GM12873 (cell line): Measurements from ENCODE around the gene C1QTNF8.

Experiments used
- CTCF ChIP-seq: IDR thresholded peaks from 2 replicates; pipeline ENCODE4 v1.5.1; 2012; ENCODE audit warnings: low read depth, mild to moderate bottlenecking, moderate library complexity, low read length, control low read depth; ENCODE audit not compliant: insufficient read depth; ENCODE audit errors: missing control alignments

The C1QTNF8 gene

GRCh38 chr16:1038932-1039331, 57.1 kb downstream of the C1QTNF8 start:
- no peak for TF ChIP-seq CTCF
